ENCODE measurements around the gene KMO. TPM values are rescaled to one million over a fixed set of nuclear protein-coding genes. Genes with fewer than 3 reads are reported as not detected.

KMO gene
- total and polyA plus RNA-seq, 2 experiments from 2014 or later, result 0.05 TPM; not detected in 1

- H3K9me2 ChIP-seq (ENCODE audit: insufficient read depth), result no peaks in the 10 kb centered on the region
- no peak overlapping the region for H3K4me3 ChIP-seq
- Mint-ChIP-seq H3K9me3 (no peaks in the 10 kb centered on the region), H3K27ac (no peak overlapping the region), H3K36me3 (ENCODE audit: low read depth) (no peaks in the 10 kb centered on the region), H3K4me1 (no peaks in the 10 kb centered on the region; the same call in 2 of the 3 replicates), H3K27me3 (ENCODE audit: insufficient read depth, low read depth, poor library complexity) (peaks cover 2% of the 10 kb centered on the region), H3K4me3 (no peak overlapping the region)
- 0 out of 2 replicates have a peak, but pooled peaks cover 2% of the 10 kb centered on the region for H3K4me1 ChIP-seq (ENCODE audit: insufficient read depth)
- H3K36me3 ChIP-seq (ENCODE audit: insufficient read depth), result no peaks in the 10 kb centered on the region
- no peak overlapping the region for H3K27ac ChIP-seq (ENCODE audit: low read depth)
- H3K27me3 ChIP-seq (ENCODE audit: insufficient read depth), result no peaks in the 10 kb centered on the region
- DNase-seq (ENCODE audit: low spot score) (no peak), ATAC-seq (no peak)
- no peak overlapping the region for H3K4me2 ChIP-seq
- no peak overlapping the region for H2AFZ ChIP-seq
- no peaks in the 10 kb centered on the region for H3K79me2 ChIP-seq (replicated peaks; ENCODE audit: insufficient read depth)
- TF ChIP-seq ZNF331 (CRISPR knock-in tag; IDR thresholded peaks at IDR 0.05; ENCODE audit: low read depth) (no peak), JUNB (IDR thresholded peaks at IDR 0.05; ENCODE audit: unreplicated experiment) (no peak), POLR2AphosphoS5 (IDR thresholded peaks at IDR 0.05; ENCODE audit: low read depth) (no peak), CREB1 (CRISPR knock-in tag; IDR thresholded peaks at IDR 0.05; ENCODE audit: low read depth) (no peak), REST (IDR thresholded peaks at IDR 0.05; ENCODE audit: unreplicated experiment) (no peak), ETS1 (IDR thresholded peaks at IDR 0.05) (no peak), CTCF (conservative IDR thresholded peaks at IDR 0.05; ENCODE audit: low read depth in 2 of 2) (no peak)
- no peaks in the 10 kb centered on the region for H3F3A ChIP-seq (replicated peaks; ENCODE audit: low read depth)
- H4K20me1 ChIP-seq (replicated peaks; ENCODE audit: insufficient read depth), result no peaks in the 10 kb centered on the region
Observed at GRCh38 chr1:241553886-241554592, 21.9 kb downstream of the KMO start.

GRCh38 chr1:241555526-241555925 lies 23.3 kb downstream of the KMO start:
- Mint-ChIP-seq H3K4me3 (no peak overlapping the region), H3K27me3 (ENCODE audit: insufficient read depth, low read depth, poor library complexity) (peaks cover 2% of the 10 kb centered on the region), H3K36me3 (ENCODE audit: low read depth) (no peaks in the 10 kb centered on the region), H3K4me1 (no peaks in the 10 kb centered on the region; the same call in 2 of the 3 replicates), H3K9me3 (no peaks in the 10 kb centered on the region), H3K27ac (no peak overlapping the region)
- Histone ChIP-seq H3F3A (replicated peaks; ENCODE audit: low read depth) (no peaks in the 10 kb centered on the region), H4K20me1 (replicated peaks; ENCODE audit: insufficient read depth) (no peaks in the 10 kb centered on the region), H2AFZ (no peak overlapping the region), H3K27ac (ENCODE audit: low read depth) (no peak overlapping the region), H3K4me2 (no peak overlapping the region), H3K36me3 (ENCODE audit: insufficient read depth) (no peaks in the 10 kb centered on the region), H3K4me1 (ENCODE audit: insufficient read depth) (0 out of 2 replicates have a peak, but pooled peaks cover 2% of the 10 kb centered on the region), H3K79me2 (replicated peaks; ENCODE audit: insufficient read depth) (no peaks in the 10 kb centered on the region), H3K9me2 (ENCODE audit: insufficient read depth) (no peaks in the 10 kb centered on the region), H3K4me3 (no peak overlapping the region), H3K27me3 (ENCODE audit: insufficient read depth) (no peaks in the 10 kb centered on the region)
- no peak for DNase-seq (ENCODE audit: low spot score)
- no peak for ATAC-seq
- TF ChIP-seq ZNF114 (CRISPR knock-in tag; IDR thresholded peaks at IDR 0.05) (no peak), EZH2 (IDR thresholded peaks at IDR 0.05; ENCODE audit: low read depth, unreplicated experiment) (no peak), STAT1 (IDR thresholded peaks at IDR 0.05; ENCODE audit: unreplicated experiment) (no peak), REST (IDR thresholded peaks at IDR 0.05; ENCODE audit: unreplicated experiment) (no peak), ETS1 (IDR thresholded peaks at IDR 0.05) (no peak), EZH2phosphoT487 (IDR thresholded peaks at IDR 0.05; ENCODE audit: unreplicated experiment) (no peak)

All from GM23338 (cell line).